ENCODE measurements around the gene SYNJ1.
"Not testable (repeated sequence)": the region's sequence is repeated elsewhere in the genome, so short reads cannot be mapped to it uniquely, and the experiment has no call there.

The SYNJ1 gene

GRCh38 chr21:32612075-32612998 lies 115.5 kb downstream of the SYNJ1 start, which contains the start of gene CFAP298:
Gene CFAP298 (minus strand): TSS chr21:32612377. CDS start chr21:32612243, 134 bp downstream.
- peak; percentile 84 for DNase-seq (ENCODE audit: low read depth)

DNA sequence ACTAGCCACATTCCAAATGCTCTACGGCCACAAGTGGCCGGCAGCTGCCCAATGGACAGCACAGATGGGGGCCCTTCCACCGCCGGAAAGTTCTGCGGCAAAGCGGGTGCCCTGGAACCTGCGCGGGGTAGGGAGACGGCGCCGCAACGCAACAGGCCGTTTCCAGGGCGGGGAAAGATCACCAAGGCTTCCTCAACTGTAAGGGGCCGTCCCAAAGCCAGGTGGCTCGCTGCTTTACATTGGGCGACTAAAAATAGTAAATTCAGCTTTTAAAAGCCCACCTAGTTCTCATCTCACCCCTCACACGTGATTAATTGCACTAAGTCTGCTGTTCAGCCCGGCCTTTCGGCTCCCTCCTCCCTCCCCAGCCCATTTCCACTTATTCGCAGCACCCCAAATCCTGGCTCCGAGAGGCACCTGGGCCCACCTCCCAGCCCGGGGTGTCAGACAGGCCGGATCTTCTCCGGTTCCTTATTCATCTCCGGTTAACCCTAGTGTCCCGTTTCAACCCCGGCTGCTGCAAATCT lies 116.3 kb downstream of the SYNJ1 start:
- no peak for DNase-seq (ENCODE audit: low read depth)

- not testable (repeated sequence) for DNase-seq (ENCODE audit: low read depth)
Measured at GRCh38 chr21:32610940-32611339, 116.9 kb downstream of the SYNJ1 start.

- DNase-seq (ENCODE audit: low read depth), result no peak
Measured at GRCh38 chr21:32608851-32609250, 119.0 kb downstream of the SYNJ1 start.

GRCh38 chr21:32605469-32605868 lies 122.3 kb downstream of the SYNJ1 start:
- DNase-seq (ENCODE audit: low read depth), result no peak

GRCh38 chr21:32604464-32604863 lies 123.3 kb downstream of the SYNJ1 start:
- no peak for DNase-seq (ENCODE audit: low read depth)

DNA sequence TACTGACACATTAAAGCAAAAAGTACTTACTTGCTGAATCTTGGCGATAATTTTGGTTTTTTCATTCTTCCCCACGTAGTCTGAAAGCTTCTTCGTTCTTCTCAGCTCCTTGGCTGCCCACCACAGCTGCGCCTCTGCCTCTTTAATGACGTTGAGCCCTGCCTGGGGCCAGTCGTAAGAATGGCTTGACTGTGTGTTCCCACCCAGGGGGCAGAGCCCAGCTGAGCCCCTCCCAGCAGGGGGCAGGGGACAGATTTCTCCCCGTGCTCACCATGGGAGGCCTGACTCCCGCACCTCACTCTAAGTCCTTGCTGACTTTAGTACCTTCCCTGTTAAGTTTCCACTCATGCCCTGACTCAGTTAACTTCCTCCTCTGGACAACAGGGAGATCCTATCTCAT lies 124.7 kb downstream of the SYNJ1 start:
- DNase-seq (ENCODE audit: low read depth), result no peak

DNA sequence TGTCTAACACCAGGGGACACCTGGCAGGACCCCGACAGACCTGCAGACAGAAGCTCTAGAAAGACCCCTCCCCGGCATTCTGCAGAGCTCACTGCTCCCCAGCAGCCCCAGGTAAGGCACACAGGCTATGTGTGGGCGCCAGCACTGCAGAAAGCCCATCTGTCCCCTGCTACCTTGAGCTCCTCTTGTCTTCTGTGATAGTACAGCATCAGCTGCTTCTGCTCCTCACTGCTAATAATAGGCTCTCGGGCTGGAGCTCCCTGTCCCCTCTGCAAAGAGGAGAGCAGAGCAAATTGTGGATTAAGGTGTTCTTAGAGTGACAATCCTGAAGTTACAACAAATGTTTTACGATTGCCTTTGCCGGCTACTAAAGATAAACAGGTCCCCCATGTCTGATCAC lies 125.7 kb downstream of the SYNJ1 start:
- DNase-seq (ENCODE audit: low read depth), result no peak

DNA sequence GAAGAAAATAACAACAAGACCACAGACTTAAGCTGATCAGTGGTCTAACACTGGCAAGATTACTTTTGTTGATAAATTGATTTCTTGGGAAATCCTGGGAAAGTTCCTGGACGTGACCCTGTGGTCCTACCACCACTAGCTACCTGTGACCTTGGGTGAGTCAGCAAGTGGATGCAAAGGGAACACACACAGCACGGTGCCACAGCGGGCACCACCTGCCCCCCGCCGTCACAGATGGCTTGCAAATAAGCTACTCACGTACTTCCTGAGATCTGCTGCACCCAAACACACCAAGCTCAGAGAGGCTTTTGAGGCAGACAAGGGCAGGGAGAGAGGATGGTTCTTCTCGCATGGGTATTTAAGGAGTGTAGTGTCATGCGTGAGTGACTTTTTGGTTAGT lies 128.3 kb downstream of the SYNJ1 start:
- DNase-seq (ENCODE audit: low read depth), result no peak

DNA sequence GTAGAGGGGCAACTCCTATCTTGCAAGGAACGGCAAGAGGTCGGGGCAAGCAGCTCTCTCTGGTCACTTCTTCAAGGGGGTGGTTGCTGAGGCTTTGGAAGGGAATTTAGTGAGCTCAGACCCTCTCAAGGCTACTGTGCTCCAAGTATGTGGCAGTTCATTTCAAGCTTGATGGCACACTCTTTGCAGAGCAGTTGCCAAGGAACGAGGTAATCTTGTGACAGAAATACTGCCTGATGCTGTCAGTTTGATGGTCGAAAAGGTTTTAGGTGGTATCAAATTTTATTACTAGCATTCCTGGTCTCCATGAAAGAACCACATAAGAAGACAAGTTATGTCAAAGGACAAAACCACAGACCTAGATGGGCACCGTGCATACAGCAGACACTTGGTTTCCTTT lies 128.7 kb downstream of the SYNJ1 start:
- no peak for DNase-seq (ENCODE audit: low read depth)

GRCh38 chr21:32597205-32597604 lies 130.6 kb downstream of the SYNJ1 start:
- peak; percentile 80 for DNase-seq (ENCODE audit: low read depth)

DNA sequence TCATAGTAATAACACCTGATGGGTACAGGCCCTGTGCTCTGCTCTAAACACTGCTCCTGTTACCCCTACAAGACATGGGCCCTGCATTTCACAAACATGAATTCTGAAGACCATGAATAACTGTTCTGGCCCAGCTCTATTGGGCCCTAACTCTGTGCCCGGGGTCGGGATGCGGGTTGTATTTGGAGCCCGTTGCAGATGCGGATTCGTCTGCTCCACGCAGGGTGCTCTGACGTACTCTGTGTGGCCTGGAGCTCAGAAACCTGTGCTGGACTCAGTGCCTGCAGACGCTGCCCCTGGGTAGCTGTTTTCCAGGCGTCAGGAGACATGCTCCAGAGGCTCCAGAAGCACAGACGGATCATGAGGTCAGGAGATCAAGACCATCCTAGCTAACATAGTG lies 132.4 kb downstream of the SYNJ1 start:
- no peak for DNase-seq (ENCODE audit: low read depth)

GRCh38 chr21:32593690-32594089 lies 134.1 kb downstream of the SYNJ1 start:
- no peak for DNase-seq (ENCODE audit: low read depth)

- no peak for DNase-seq (ENCODE audit: low read depth)
Measured at GRCh38 chr21:32592929-32593502, 134.8 kb downstream of the SYNJ1 start.

DNA sequence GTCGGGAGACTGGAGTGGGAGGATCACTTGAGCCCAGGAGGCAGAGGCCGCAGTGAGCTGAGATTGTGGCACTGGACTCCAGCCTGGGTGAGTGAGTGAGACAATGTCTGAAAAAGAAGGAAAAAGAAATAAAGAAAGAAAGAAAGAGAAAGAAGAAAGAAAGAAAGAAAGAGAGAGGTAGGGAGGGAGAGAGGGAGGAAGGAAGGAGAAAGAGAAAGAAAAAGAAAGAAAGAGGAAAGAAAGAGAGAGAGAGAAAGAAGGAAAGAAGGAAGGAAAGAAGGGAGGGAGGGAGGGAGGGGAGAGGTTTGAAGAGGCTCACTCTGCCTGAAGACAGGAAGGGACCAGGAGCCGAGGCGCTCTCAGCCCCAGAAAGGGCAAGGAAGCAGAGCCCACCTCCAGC lies 137.7 kb downstream of the SYNJ1 start:
- DNase-seq (ENCODE audit: low read depth), result no peak

DNA sequence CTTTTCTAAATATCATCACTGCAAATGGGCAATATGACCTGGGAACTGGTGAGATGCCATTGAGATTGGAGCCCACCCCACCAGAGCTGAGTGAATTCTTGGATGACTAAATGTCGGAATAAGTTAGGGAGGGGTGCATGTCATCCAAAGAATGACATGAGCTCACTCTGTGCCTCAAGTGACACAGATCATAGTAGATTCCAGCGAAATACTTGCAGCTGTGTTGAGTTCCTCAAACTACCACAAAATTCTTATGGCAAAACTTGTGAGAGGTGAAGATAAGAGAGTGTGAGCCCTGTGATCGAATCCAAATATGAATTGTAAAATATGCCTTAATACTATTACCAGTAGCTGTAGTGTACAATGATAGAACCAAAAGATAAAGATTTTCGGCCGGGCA lies 140.2 kb downstream of the SYNJ1 start:
- no peak for DNase-seq (ENCODE audit: low read depth)

DNA sequence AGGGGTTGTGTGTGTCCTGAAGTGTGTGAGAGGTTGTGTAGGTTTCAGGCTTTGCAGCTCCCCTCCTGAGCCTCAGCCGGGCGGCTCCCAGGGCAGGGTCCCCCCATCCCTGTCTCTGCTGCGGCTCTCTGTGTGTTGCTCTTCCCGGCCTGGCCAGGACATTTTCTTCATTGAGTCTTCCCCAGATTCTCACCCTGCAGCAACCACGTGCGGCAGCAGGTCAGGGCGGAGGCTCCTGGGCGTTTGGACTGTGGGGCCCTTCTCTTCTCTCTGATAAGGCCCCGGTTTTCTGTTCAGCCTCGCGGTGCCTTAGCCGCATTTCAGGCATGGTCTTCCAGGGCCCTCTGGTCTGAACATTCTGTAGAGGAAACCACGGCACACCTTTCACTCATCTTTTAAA lies 140.7 kb downstream of the SYNJ1 start:
- DNase-seq (ENCODE audit: low read depth), result no peak

DNA sequence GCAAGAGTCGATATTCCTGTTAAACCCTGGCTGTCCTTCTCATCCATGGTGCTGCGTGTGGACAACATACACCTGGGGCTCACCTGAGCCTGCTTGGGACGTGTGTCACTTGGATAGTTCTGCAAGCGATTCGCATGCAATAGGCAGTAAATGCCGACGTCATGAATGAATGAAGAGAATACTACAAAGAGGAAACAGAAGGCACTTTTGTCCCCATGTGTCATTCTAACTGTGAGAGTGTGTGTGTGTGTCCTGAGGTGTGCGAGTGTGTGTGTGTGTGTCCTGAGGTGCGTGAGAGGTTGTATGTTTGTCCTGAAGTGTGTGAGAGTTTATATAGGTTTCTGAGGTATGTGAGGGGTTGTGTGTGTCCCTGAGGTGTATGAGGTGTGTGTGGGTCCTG lies 141.8 kb downstream of the SYNJ1 start:
- DNase-seq (ENCODE audit: low read depth), result no peak

DNA sequence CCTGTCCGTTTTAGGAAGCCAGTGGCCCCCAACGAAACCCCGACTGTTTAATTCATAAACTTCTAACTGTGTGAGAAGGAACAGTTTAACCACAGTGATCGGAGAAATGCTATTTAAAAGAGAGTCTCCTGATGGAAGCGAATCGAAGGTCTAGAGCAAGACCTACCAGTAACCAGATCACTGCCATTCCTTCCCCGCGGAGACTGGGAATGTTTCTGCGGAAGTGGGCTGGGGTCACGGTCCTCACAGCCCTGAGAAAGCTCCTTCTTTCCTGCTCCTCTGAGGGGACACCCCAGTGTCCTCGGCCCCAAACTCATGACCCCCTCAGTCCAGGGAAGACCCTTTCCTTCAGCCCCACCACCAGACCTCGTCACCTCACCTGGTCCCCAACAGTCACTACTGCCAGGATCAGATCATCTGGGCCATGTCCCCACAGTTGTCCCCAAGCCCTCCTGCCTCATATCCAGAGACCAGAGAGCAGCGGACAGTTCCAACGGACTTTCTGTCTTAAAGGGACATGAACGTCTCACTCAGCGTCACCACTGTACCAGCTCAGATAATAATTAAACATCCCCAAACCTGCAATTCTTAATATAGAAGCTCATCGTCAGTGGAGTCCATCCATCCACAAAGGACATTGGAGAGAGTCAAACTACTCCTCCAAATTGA lies 142.6 kb downstream of the SYNJ1 start, which contains the start of gene TCP10L:
Gene TCP10L, minus strand, starts transcription at position 482 of the 669 bp plus-strand sequence. CDS start 1,219 bp downstream, outside the sequence.
- DNase-seq (ENCODE audit: low read depth), result no peak

- DNase-seq (ENCODE audit: low read depth), result no peak
Measured at GRCh38 chr21:32584472-32584871, 143.3 kb downstream of the SYNJ1 start.

DNA sequence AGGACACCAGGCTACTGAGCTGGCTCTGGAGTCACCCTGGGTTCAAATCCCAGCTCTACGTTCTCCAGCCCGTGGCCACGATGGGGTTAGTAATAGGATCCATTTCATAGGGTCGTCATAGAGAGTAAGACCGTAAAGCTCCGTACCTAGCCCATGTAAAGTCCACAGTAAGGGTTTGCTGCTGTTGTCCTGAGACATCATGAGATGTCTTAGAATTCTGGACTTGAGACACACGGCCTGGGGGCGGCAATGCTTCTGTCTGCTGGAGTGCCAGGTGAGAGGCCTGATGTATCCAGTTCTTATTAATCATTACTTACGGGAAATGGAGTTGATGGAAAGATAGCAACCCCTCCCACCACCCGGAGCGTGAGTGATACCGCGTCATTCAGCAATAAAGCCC lies 146.1 kb downstream of the SYNJ1 start:
- no peak for DNase-seq (ENCODE audit: low read depth)

- no peak for DNase-seq (ENCODE audit: low read depth)
Measured at GRCh38 chr21:32580949-32581348, 146.9 kb downstream of the SYNJ1 start.

Measured in GM04503 (cell line).